Effector memory CD8-positive, alpha-beta T cell (primary cell): ENCODE results near the gene FOXF2.

Experiments used
- ATAC-seq: fragments of 150-1000 bp; cut with Tn5 transposase; replicated peaks from 2 replicates; pipeline ENCODE4 v1.10.0; 2021; ENCODE audit warnings: mild to moderate bottlenecking, moderate library complexity
- DNase-seq, 3 experiments: peaks; one replicate each; pipeline ENCODE4 v3.0.0; 2021
- H3K27ac Mint-ChIP-seq, 2 donors: one replicate each; pipeline ENCODE4 v1.8.0; 2022; ENCODE audit warnings: mild to moderate bottlenecking in 2 of 2, mixed read lengths in 2 of 2, moderate library complexity in 2 of 2
- H3K27me3 Mint-ChIP-seq, 2 donors: one replicate each; pipeline ENCODE4 v1.8.0; 2022; ENCODE audit warnings: mixed read lengths in 2 of 2
- H3K36me3 Mint-ChIP-seq: one replicate; pipeline ENCODE4 v1.8.0; 2022; ENCODE audit warnings: mild to moderate bottlenecking, moderate library complexity, mixed read lengths; ENCODE audit not compliant: insufficient read depth
- H3K4me1 Mint-ChIP-seq, 2 donors: one replicate each; pipeline ENCODE4 v1.8.0; 2022; ENCODE audit warnings: low read depth in 2 of 2, mixed read lengths in 2 of 2
- H3K4me3 Mint-ChIP-seq, 2 donors: one replicate each; pipeline ENCODE4 v1.8.0; 2022; ENCODE audit warnings: mild to moderate bottlenecking in 2 of 2, mixed read lengths in 2 of 2, moderate library complexity in 2 of 2
- H3K9me3 Mint-ChIP-seq, 2 donors: one replicate each; pipeline ENCODE4 v1.8.0; 2022; ENCODE audit warnings: mixed read lengths in 2 of 2

Gene FOXF2

GRCh38 chr6:1390133-1390945 is 963 bp downstream of the FOXF2 start:
- Mint-ChIP-seq H3K4me1 (peaks cover 12 to 13% of the 10 kb centered on the region in 2 donors), H3K27ac (no peak overlapping the region), H3K27me3 (peaks cover 68 to 94% of the 10 kb centered on the region in 2 donors), H3K9me3 (no peaks in the 10 kb centered on the region), H3K36me3 (peaks cover 3% of the 10 kb centered on the region), H3K4me3 (peak overlapping the region; percentile 76 to 81)
- DNase-seq (no peak), ATAC-seq (no peak)

GRCh38 chr6:1390946-1391799 is 1.8 kb downstream of the FOXF2 start:
- Mint-ChIP-seq H3K4me1 (peaks cover 9 to 12% of the 10 kb centered on the region in 2 donors), H3K27ac (no peak overlapping the region), H3K27me3 (peaks cover 67 to 94% of the 10 kb centered on the region in 2 donors), H3K36me3 (peaks cover 3% of the 10 kb centered on the region), H3K9me3 (no peaks in the 10 kb centered on the region), H3K4me3 (peak overlapping the region; percentile 18 to 56)
- no peak for ATAC-seq
- DNase-seq, result no peak

- ATAC-seq (no peak), DNase-seq (no peak)
- no peaks in the 10 kb centered on the region for H3K9me3 Mint-ChIP-seq
- H3K4me1 Mint-ChIP-seq, result peaks cover 9 to 13% of the 10 kb centered on the region in 2 donors
- H3K27me3 Mint-ChIP-seq, result peaks cover 70 to 94% of the 10 kb centered on the region in 2 donors
- no peak overlapping the region for H3K4me3 Mint-ChIP-seq
- peaks cover 3% of the 10 kb centered on the region for H3K36me3 Mint-ChIP-seq
- no peak overlapping the region for H3K27ac Mint-ChIP-seq
These were observed 2.5 kb downstream of the FOXF2 start for GRCh38 chr6:1391800-1392309.

GRCh38 chr6:1392813-1393640 is 3.7 kb downstream of the FOXF2 start:
- Mint-ChIP-seq H3K27me3 (peaks cover 70 to 94% of the 10 kb centered on the region in 2 donors), H3K9me3 (no peaks in the 10 kb centered on the region), H3K36me3 (peaks cover 3% of the 10 kb centered on the region), H3K4me1 (peaks cover 9 to 19% of the 10 kb centered on the region in 2 donors), H3K4me3 (peak overlapping the region in 1 of 2 donors; percentile 17), H3K27ac (no peak overlapping the region)
- no peak for ATAC-seq
- DNase-seq, result no peak

- no peak overlapping the region for H3K27ac Mint-ChIP-seq
- DNase-seq (no peak), ATAC-seq (no peak)
- peaks cover 2 to 14% of the 10 kb centered on the region in 2 donors for H3K4me1 Mint-ChIP-seq
- peaks cover 1% of the 10 kb centered on the region for H3K36me3 Mint-ChIP-seq
- peaks cover 68 to 92% of the 10 kb centered on the region in 2 donors for H3K27me3 Mint-ChIP-seq
- H3K4me3 Mint-ChIP-seq, result peak overlapping the region in 1 of 2 donors; percentile 17
- H3K9me3 Mint-ChIP-seq, result no peaks in the 10 kb centered on the region
These were observed 4.4 kb downstream of the FOXF2 start for GRCh38 chr6:1393641-1394283.

- H3K27me3 Mint-ChIP-seq, result peaks cover 69 to 90% of the 10 kb centered on the region in 2 donors
- ATAC-seq (no peak), DNase-seq (no peak)
- no peak overlapping the region for H3K27ac Mint-ChIP-seq
- H3K4me3 Mint-ChIP-seq, result no peak overlapping the region
- peaks cover 0 to 10% of the 10 kb centered on the region in 2 donors for H3K4me1 Mint-ChIP-seq
- no peaks in the 10 kb centered on the region for H3K36me3 Mint-ChIP-seq
- no peaks in the 10 kb centered on the region for H3K9me3 Mint-ChIP-seq
These were observed 5.4 kb downstream of the FOXF2 start for GRCh38 chr6:1394514-1395463.

- H3K36me3 Mint-ChIP-seq, result no peaks in the 10 kb centered on the region
- H3K4me1 Mint-ChIP-seq, result peaks cover 0 to 8% of the 10 kb centered on the region in 2 donors
- no peak overlapping the region for H3K4me3 Mint-ChIP-seq
- peaks cover 69 to 84% of the 10 kb centered on the region in 2 donors for H3K27me3 Mint-ChIP-seq
- no peak overlapping the region for H3K27ac Mint-ChIP-seq
- DNase-seq (no peak), ATAC-seq (no peak)
- H3K9me3 Mint-ChIP-seq, result no peaks in the 10 kb centered on the region
These were observed 6.1 kb downstream of the FOXF2 start for GRCh38 chr6:1395506-1395905.

- no peak overlapping the region for H3K27ac Mint-ChIP-seq
- ATAC-seq, result no peak
- H3K4me1 Mint-ChIP-seq, result peaks cover 0 to 8% of the 10 kb centered on the region in 2 donors
- H3K27me3 Mint-ChIP-seq, result peaks cover 66 to 76% of the 10 kb centered on the region in 2 donors
- no peak overlapping the region for H3K4me3 Mint-ChIP-seq
- DNase-seq, result no peak
- H3K9me3 Mint-ChIP-seq, result no peaks in the 10 kb centered on the region
- no peaks in the 10 kb centered on the region for H3K36me3 Mint-ChIP-seq
These were observed 6.8 kb downstream of the FOXF2 start for GRCh38 chr6:1395941-1396908.

GRCh38 chr6:1396952-1397868 is 7.8 kb downstream of the FOXF2 start:
- H3K27ac Mint-ChIP-seq, result no peak overlapping the region
- ATAC-seq (peak; percentile 55), DNase-seq (peak; percentile 51 to 62 (median 61))
- no peak overlapping the region for H3K4me3 Mint-ChIP-seq
- H3K9me3 Mint-ChIP-seq, result no peaks in the 10 kb centered on the region
- H3K4me1 Mint-ChIP-seq, result peaks cover 0 to 8% of the 10 kb centered on the region in 2 donors
- peaks cover 56 to 67% of the 10 kb centered on the region in 2 donors for H3K27me3 Mint-ChIP-seq
- H3K36me3 Mint-ChIP-seq, result no peaks in the 10 kb centered on the region

GRCh38 chr6:1399085-1399780 is 9.9 kb downstream of the FOXF2 start:
- ATAC-seq, result no peak
- H3K36me3 Mint-ChIP-seq, result no peaks in the 10 kb centered on the region
- H3K27ac Mint-ChIP-seq, result no peak overlapping the region
- DNase-seq, result no peak
- peaks cover 0 to 8% of the 10 kb centered on the region in 2 donors for H3K4me1 Mint-ChIP-seq
- H3K27me3 Mint-ChIP-seq, result peaks cover 49 to 50% of the 10 kb centered on the region in 2 donors
- no peak overlapping the region for H3K4me3 Mint-ChIP-seq
- H3K9me3 Mint-ChIP-seq, result no peaks in the 10 kb centered on the region
